Esophagus squamous epithelium (tissue), 5 donors: Measurements from ENCODE around the gene EPS8L1. TPM values are rescaled to one million over a fixed set of nuclear protein-coding genes. Genes with fewer than 3 reads are reported as not detected.

ENCODE experiments used
- DNase-seq: peaks from one replicate; lab custom pipeline; 2025; lab: John Stamatoyannopoulos, UW
- H3K27ac ChIP-seq, 4 donors: fragments of 200-600 bp; sonication (generic); one replicate each; pipeline ENCODE4 v1.5.1; 2016 to 2019; ENCODE audit warnings: mild to moderate bottlenecking in 1 of 4
- H3K27me3 ChIP-seq, 4 donors: fragments of 200-600 bp; sonication (generic); 1 replicate in 3 of 4; 2 replicates in 1 of 4; pipeline versions ENCODE4 v1.5.1 to v1.6.0; 2017 to 2021; ENCODE audit warnings: antibody characterized with exemption in 1 of 4
- H3K36me3 ChIP-seq, 3 donors: fragments of 200-600 bp; sonication (generic); one replicate each; pipeline ENCODE4 v1.5.1; 2016 to 2019
- H3K4me1 ChIP-seq, 3 donors: fragments of 200-600 bp; sonication (generic); one replicate each; pipeline ENCODE4 v1.5.1; 2017 to 2019
- H3K4me3 ChIP-seq, 4 donors: fragments of 200-600 bp; sonication (generic); 1 replicate in 3 of 4; 2 replicates in 1 of 4; pipeline ENCODE4 v1.5.1; 2016 to 2019; ENCODE audit warnings: mild to moderate bottlenecking in 2 of 4, moderate library complexity in 1 of 4
- H3K9me3 ChIP-seq, 3 donors: fragments of 200-600 bp; sonication (generic); one replicate each; pipeline ENCODE4 v1.5.1; 2016 to 2019
- CTCF ChIP-seq, 6 experiments: fragments of 450-650 bp in 4 of 6; fragments of 200-600 bp in 2 of 6; sonication (generic) in 2 of 6; IDR thresholded peaks; one replicate each; pipeline ENCODE4 v1.5.1; 2016 to 2019; ENCODE audit warnings: antibody characterized with exemption in 6 of 6, mild to moderate bottlenecking in 4 of 6, moderate library complexity in 4 of 6
- POLR2A ChIP-seq, 4 donors: fragments of 450-650 bp; IDR thresholded peaks; one replicate each; pipeline ENCODE4 v1.6.1; 2017; ENCODE audit warnings: antibody characterized with exemption in 4 of 4, mild to moderate bottlenecking in 4 of 4, moderate library complexity in 3 of 4
- WGBS, 2 donors: methylation state at CpG; one replicate each; pipeline ENCODE4 v1.1.5; 2018; 5-methylcytosine and 5-hydroxymethylcytosine counted together
- intact Hi-C: fragments of 100-400 bp; cut with DNase I; formaldehyde crosslinking; loops from one replicate; pipeline ENCODE4 v1.15.0; 2022
- total RNA-seq, 4 donors: library from RNA; depleted of rRNA; stranded (reverse); fragments of >200 nt; gene quantifications; one replicate each; pipeline ENCODE4 v1.1.0, GENCODE V29; 2016
- donor health status: DM: yes; HTN: yes; CAD: no.

EPS8L1 gene
- total RNA-seq, 4 donors from 2014 or later, result 151 to 341 (median 286) TPM

GRCh38 chr19:55041244-55041626 is 34.4 kb upstream of the EPS8L1 start:
- DNase-seq, result no peak
- Histone ChIP-seq H3K4me1 (peaks cover 0 to 5% (median 0%) of the 10 kb centered on the region in 3 donors), H3K27me3 (no peaks in the 10 kb centered on the region), H3K27ac (no peak overlapping the region), H3K36me3 (peaks cover 12 to 64% (median 13%) of the 10 kb centered on the region in 3 donors), H3K4me3 (no peak overlapping the region), H3K9me3 (no peaks in the 10 kb centered on the region)
- intact Hi-C loops, result no loop called here
- 79 to 94% methylated on average over 9 to 10 of the region's 10 CpGs for WGBS, 2 donors
- no peak for TF ChIP-seq POLR2A (IDR thresholded peaks at IDR 0.05)
- TF ChIP-seq CTCF (IDR thresholded peaks at IDR 0.05), result no peak

- DNase-seq, result no peak
- TF ChIP-seq CTCF (IDR thresholded peaks at IDR 0.05) (no peak), POLR2A (IDR thresholded peaks at IDR 0.05) (no peak)
- 68 to 80% methylated on average over 29 to 30 of the region's 30 CpGs for WGBS, 2 donors
- Histone ChIP-seq H3K27me3 (no peaks in the 10 kb centered on the region), H3K4me1 (peaks cover 0 to 5% (median 0%) of the 10 kb centered on the region in 3 donors), H3K9me3 (no peaks in the 10 kb centered on the region), H3K27ac (no peak overlapping the region), H3K36me3 (peaks cover 17 to 70% (median 19%) of the 10 kb centered on the region in 3 donors), H3K4me3 (no peak overlapping the region)
- intact Hi-C loops, result no loop called here
Observed at GRCh38 chr19:55041627-55042343, 33.9 kb upstream of the EPS8L1 start.

- H3K27ac ChIP-seq, result no peak overlapping the region
- 72 to 85% methylated on average over 7 to 9 of the region's 9 CpGs for WGBS, 2 donors
- no peaks in the 10 kb centered on the region for H3K9me3 ChIP-seq
- TF ChIP-seq CTCF (IDR thresholded peaks at IDR 0.05) (no peak), POLR2A (IDR thresholded peaks at IDR 0.05) (no peak)
- peaks cover 22 to 75% (median 24%) of the 10 kb centered on the region in 3 donors for H3K36me3 ChIP-seq
- intact Hi-C loops, result no loop called here
- H3K4me1 ChIP-seq, result peaks cover 0 to 5% (median 0%) of the 10 kb centered on the region in 3 donors
- H3K4me3 ChIP-seq, result no peak overlapping the region
- H3K27me3 ChIP-seq, result no peaks in the 10 kb centered on the region
- DNase-seq, result no peak
Observed at GRCh38 chr19:55042344-55042678, 33.4 kb upstream of the EPS8L1 start.

GRCh38 chr19:55042688-55043087 is 33.0 kb upstream of the EPS8L1 start:
- DNase-seq, result no peak
- no peak for TF ChIP-seq CTCF (IDR thresholded peaks at IDR 0.05)
- TF ChIP-seq POLR2A (IDR thresholded peaks at IDR 0.05), result no peak
- intact Hi-C loops, result no loop called here
- peaks cover 0 to 5% (median 0%) of the 10 kb centered on the region in 3 donors for H3K4me1 ChIP-seq
- no peaks in the 10 kb centered on the region for H3K9me3 ChIP-seq
- no peaks in the 10 kb centered on the region for H3K27me3 ChIP-seq
- 76 to 86% methylated on average over 7 of the region's 11 CpGs for WGBS, 2 donors
- H3K4me3 ChIP-seq, result no peak overlapping the region
- H3K36me3 ChIP-seq, result peaks cover 24 to 79% (median 28%) of the 10 kb centered on the region in 3 donors
- H3K27ac ChIP-seq, result no peak overlapping the region

GRCh38 chr19:55044286-55044685 is 31.4 kb upstream of the EPS8L1 start:
- TF ChIP-seq POLR2A (IDR thresholded peaks at IDR 0.05) (no peak), CTCF (IDR thresholded peaks at IDR 0.05) (no peak)
- Histone ChIP-seq H3K9me3 (no peaks in the 10 kb centered on the region), H3K27me3 (no peaks in the 10 kb centered on the region), H3K36me3 (peaks cover 24 to 95% (median 39%) of the 10 kb centered on the region in 3 donors), H3K4me3 (no peak overlapping the region), H3K27ac (no peak overlapping the region), H3K4me1 (peaks cover 0 to 5% (median 0%) of the 10 kb centered on the region in 3 donors)
- WGBS, 2 donors, result 90 to 97% methylated on average over 2 to 5 of the region's 5 CpGs
- intact Hi-C loops, result no loop called here
- no peak for DNase-seq
